Loucy (cell line): Measurements from ENCODE around the gene PRR22.

Experiments used
- EZH2phosphoT487 ChIP-seq: fragments of 200-600 bp; IDR thresholded peaks from 2 replicates; pipeline ENCODE4 v1.6.1; 2018; ENCODE audit warnings: antibody characterized with exemption, mild to moderate bottlenecking, moderate library complexity, borderline replicate concordance
- TF ChIP-seq, protein P1 (sequence below): fragments of 200-600 bp; sonication (generic); conservative IDR thresholded peaks from 2 replicates; pipeline ENCODE4 v1.5.1; 2014; ENCODE audit warnings: mild to moderate bottlenecking, antibody characterized with exemption, low read length

DNA sequence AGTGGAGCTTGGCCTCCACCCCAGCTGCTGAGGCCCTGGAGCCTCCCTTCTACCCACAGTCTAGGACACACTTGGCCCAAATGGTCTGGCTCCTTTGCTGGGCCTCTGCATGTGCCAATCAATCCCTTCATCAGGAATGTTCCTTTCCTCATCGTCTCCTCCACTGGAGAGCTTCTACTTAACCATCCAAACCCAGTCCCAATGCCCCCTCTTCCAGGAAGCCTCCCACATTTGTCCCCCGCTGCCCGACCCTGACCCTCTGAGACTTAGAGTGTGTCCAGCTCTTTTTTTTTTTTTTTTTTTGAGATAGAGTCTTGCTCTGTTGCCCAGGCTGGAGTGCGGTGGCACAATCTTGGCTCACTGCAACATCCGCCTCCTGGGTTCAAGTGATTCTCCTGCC is 3.9 kb upstream of the PRR22 start:
- TF ChIP-seq, protein P1, sequence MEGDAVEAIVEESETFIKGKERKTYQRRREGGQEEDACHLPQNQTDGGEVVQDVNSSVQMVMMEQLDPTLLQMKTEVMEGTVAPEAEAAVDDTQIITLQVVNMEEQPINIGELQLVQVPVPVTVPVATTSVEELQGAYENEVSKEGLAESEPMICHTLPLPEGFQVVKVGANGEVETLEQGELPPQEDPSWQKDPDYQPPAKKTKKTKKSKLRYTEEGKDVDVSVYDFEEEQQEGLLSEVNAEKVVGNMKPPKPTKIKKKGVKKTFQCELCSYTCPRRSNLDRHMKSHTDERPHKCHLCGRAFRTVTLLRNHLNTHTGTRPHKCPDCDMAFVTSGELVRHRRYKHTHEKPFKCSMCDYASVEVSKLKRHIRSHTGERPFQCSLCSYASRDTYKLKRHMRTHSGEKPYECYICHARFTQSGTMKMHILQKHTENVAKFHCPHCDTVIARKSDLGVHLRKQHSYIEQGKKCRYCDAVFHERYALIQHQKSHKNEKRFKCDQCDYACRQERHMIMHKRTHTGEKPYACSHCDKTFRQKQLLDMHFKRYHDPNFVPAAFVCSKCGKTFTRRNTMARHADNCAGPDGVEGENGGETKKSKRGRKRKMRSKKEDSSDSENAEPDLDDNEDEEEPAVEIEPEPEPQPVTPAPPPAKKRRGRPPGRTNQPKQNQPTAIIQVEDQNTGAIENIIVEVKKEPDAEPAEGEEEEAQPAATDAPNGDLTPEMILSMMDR: no peak
- TF ChIP-seq EZH2phosphoT487: no peak
